Upper lobe of left lung (tissue), 4 donors: ENCODE measurements around the gene RPP14.

Experiments used
- CTCF ChIP-seq, 6 experiments: fragments of 450-650 bp in 4 of 6; fragments of 200-600 bp in 2 of 6; sonication (generic) in 2 of 6; IDR thresholded peaks; one replicate each; pipeline ENCODE4 v1.5.1; 2016 to 2019; ENCODE audit warnings: antibody characterized with exemption in 6 of 6
- EP300 ChIP-seq, 4 donors: sonication (generic); formaldehyde crosslinking; IDR thresholded peaks; one replicate each; pipeline ENCODE4 v1.5.1; 2017; ENCODE audit warnings: antibody characterized with exemption in 4 of 4, control low read depth in 2 of 4
- POLR2A ChIP-seq, 4 donors: fragments of 450-650 bp; IDR thresholded peaks; one replicate each; pipeline ENCODE4 v1.5.1; 2016 to 2017; ENCODE audit warnings: antibody characterized with exemption in 4 of 4, mild to moderate bottlenecking in 2 of 4
- POLR2AphosphoS5 ChIP-seq, 2 donors: sonication (generic); formaldehyde crosslinking; IDR thresholded peaks; one replicate each; pipeline ENCODE4 v1.5.1; 2017; ENCODE audit warnings: antibody characterized with exemption in 2 of 2

- no peak for TF ChIP-seq POLR2AphosphoS5 (IDR thresholded peaks at IDR 0.05)
- no peak for TF ChIP-seq POLR2A (IDR thresholded peaks at IDR 0.05)
- TF ChIP-seq CTCF (IDR thresholded peaks at IDR 0.05), result no peak
- no peak for TF ChIP-seq EP300 (IDR thresholded peaks at IDR 0.05)
Observed at GRCh38 chr3:58340594-58341244, 34.7 kb downstream of the RPP14 start.
